Kidney tubule cell (primary cell): ENCODE results near the gene SELENOO.

Experiments used
- DNase-seq: peaks from one replicate; pipeline ENCODE4 v3.0.0-alpha.2; 2018; ENCODE audit warnings: low spot score

SELENOO gene

GRCh38 chr22:50216684-50217520, 16.1 kb downstream of the SELENOO start:
- DNase-seq, result no peak

GRCh38 chr22:50217543-50218152, 16.8 kb downstream of the SELENOO start:
- no peak for DNase-seq

GRCh38 chr22:50218153-50218995, 17.6 kb downstream of the SELENOO start:
- DNase-seq, result no peak

GRCh38 chr22:50218996-50219727, 18.4 kb downstream of the SELENOO start:
- peak; percentile 47 for DNase-seq

GRCh38 chr22:50219800-50220602, 19.2 kb downstream of the SELENOO start:
- DNase-seq, result no peak

DNA sequence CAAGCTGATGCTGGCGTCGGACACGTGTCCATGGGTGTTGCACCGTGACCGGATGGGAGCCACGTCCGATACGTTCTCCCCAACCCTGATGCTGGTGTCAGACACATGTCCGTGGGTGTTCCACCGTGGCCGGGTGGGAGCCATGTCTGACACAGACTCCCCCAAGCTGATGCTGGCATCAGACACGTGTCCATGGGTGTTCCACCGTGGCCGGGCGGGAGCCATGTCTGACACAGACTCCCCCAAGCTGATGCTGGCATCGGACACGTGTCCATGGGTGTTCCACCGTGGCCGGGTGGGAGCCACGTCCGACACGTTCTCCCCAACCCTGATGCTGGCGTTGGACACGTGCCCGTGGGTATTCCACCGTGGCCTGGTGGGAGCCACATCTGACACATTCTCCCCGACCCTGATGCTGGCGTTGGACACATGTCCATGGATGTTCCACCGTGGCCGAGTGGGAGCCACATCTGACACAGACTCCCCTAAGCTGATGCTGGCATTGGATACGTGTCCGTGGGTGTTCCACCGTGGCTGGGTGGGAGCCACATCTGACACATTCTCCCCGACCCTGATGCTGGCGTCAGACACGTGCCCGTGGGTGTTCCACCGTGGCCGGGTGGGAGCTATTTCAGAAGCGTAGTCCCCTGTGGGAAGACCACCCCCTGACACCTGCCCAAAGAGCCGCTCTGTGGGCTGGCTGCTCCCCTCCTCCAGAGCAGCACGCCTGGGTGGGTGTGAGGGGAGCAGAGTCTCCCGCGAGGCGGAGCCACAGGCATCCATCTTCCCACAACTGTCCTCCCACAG, 20.0 kb downstream of the SELENOO start:
- no peak for DNase-seq

DNA sequence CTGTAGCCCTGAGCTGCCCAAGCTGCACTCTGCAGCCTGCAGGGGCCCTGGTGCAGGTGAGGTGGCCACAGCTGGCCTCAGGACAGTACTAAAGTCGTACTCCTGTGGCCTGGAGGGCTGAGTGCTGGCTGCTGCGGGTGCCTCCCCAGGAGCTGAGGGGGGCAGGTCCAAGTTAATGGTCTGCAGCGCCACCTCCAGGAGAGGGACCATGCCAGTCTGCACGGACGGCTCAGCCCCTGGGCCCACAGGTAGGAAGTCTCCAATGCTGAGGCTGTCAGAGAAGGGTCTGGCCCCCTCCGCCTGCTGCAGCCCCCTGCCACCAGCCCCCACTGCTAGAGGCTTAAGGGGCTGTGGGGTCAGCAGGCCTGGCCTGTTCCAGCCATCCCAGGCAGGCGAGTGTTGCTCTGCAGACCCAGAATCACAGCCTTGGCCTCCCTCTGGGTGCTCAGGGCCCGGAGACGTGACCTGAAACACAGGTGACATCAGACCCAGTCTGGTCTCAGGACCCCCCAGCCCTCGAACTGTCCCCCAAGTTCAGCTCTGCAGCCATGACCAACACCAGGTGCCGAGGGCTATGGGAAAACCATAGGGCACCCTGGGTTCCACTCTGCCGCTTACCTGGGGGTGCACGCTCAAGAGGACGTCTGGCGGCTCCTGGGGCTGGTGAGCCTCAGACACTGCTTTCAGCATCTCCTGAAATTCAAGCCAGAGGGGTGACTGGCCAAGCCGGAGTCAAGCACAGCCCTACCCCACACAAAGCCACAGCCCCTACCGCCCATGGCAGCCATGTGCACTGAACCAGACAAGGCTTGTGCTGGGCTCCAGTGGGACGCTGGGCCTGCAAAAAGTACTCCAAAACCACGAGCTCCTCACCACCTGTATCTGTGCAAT, 20.8 kb downstream of the SELENOO start:
- no peak for DNase-seq

- no peak for DNase-seq
Observed at GRCh38 chr22:50222508-50222907, 21.7 kb downstream of the SELENOO start.

DNA sequence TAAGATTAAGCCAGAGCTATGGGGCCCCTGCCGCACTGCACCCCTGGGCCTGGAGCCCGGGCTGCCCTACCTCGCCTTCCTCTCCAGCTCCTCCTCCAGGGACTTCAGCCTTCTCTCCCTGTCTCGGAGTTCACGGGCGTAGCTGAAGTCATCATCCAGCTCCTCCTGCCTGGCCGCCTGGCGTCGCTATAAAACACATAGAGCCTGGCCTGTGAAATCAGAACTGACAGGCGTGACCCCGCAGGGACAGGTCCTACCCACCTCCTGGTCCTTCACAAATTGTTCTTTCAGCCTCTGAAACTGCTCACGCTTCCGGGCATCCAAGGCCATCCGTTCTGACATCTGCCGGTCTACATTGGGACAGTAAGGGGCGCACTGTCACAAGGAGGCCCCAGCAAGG, 23.3 kb downstream of the SELENOO start:
- DNase-seq, result no peak

- no peak for DNase-seq
Observed at GRCh38 chr22:50225200-50225969, 24.6 kb downstream of the SELENOO start.

- DNase-seq, result no peak
Observed at GRCh38 chr22:50226063-50226874, 25.5 kb downstream of the SELENOO start.

GRCh38 chr22:50226875-50227165, 26.0 kb downstream of the SELENOO start:
- DNase-seq, result no peak

DNA sequence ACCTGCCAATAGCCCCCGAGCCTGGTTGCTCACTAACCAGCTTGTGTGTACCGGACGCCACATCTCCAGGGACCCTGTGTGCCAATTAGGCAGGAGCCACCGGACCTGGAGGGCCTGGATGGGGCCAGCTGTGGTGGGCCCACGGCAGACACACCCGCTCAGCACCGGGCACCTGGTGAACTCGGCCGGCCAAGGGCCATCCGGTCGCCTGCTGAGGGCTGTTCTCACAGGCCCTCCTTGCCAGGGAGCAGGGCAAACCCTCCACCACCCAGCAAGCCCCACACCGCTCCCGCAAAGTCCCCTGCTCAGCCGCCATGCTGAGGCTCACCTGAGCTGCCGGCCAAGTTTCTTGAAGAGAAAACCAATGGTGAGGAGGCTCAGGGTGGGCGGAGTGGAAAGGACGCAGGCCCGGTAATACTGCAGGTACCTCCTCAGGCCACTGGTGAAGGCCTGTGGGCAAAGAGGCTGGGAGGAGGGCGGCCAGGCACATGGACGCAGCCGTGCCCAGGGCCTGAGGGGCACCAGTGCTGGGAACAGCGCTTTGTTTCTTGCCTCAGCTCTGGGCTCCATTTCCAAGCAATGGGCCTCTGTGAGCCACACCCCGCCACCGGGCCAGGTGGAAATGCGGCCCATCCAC, 26.9 kb downstream of the SELENOO start:
- DNase-seq, result no peak

GRCh38 chr22:50228366-50228765, 27.6 kb downstream of the SELENOO start:
- no peak for DNase-seq

- DNase-seq, result no peak
Observed at GRCh38 chr22:50229370-50229769, 28.6 kb downstream of the SELENOO start.

GRCh38 chr22:50232481-50233151, 31.8 kb downstream of the SELENOO start:
- no peak for DNase-seq

- DNase-seq, result no peak
Observed at GRCh38 chr22:50233223-50233622, 32.4 kb downstream of the SELENOO start.
